ENCODE data around the gene CD300LG.

CD300LG gene

GRCh38 chr17:43907998-43908721, 61.2 kb downstream of the CD300LG start:
- peak; percentile 71 for DNase-seq

DNA sequence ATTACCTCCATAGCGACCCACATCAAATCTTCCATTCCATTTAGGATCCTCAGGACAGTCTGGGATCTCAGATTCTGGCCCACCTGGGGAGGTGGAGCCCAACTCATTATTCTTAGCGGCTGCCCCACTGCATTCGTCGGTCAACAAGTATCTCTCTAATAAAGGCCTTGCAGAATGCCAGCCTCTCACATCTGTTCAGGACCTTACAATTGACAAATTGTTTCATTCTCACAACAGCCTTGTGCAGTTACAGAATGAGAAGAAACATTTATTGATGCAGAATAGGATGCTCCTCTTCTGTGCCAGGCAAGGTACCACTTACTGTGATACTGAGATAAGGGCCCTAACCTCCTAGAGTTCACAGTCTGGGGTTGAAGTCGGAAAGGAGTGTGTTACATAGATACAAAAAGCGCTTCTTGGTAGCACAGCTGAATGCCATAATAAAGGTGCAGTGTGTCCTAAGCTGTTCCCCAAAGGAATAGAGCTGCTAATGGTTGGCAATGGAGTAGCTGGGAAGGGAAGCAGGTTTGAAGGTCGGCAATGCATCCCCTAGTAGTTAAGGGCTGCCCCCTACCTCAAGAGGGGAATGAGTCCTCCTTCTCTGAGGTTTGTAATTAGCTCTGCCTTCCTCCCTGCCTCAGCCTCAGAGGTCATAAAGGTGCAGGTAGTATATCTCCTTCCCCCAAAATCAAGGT, 62.7 kb downstream of the CD300LG start:
- no peak for DNase-seq

GRCh38 chr17:43911904-43912303, 64.9 kb downstream of the CD300LG start:
- no peak for DNase-seq

DNA sequence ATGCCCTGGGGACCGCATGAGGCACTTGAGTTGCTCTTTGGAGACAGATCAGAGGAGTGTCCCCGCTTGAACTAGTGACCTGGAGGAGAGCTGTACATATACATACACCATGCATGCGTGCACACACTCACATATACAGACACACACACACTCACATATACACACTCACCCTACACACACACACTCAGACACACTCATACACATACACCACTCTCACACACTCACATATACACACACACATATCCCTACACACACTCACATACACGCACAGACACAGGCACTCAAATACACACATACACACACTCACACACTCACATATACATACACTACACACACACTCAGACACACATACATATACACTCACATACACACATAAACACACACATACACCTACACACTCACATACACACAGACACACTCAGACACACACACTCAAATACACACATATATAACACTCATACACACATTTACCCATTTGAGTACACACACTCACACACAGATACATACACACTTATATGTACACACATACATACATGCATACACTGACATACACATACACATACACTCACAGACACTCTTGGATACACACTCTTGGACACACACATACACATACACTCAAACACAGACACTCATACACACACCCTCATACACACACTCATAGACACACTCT, 65.8 kb downstream of the CD300LG start:
- DNase-seq, result no peak
